Left lung (tissue), 10 donors: ENCODE data around the gene PRUNE1. TPM values are rescaled to one million over a fixed set of nuclear protein-coding genes. Genes with fewer than 3 reads are reported as not detected.
A peak's percentile ranks its signal among the peaks of the same experiment; 100 is the strongest.

Source experiments
- ATAC-seq: fragments of 200-7000 bp; cut with Tn5 transposase; one replicate; pipeline ENCODE4 v1.9.1; 2020; ENCODE audit warnings: moderate library complexity
- DNase-seq, 4 donors: peaks; one replicate each; pipeline ENCODE4 v3.0.0-alpha.2; 2013 to 2020
- H3K27ac ChIP-seq, 2 donors: fragments of 200-600 bp; sonication (generic) in 1 of 2; one replicate each; pipeline versions ENCODE4 v1.5.0 to v1.8.0; 2020 to 2021
- H3K27me3 ChIP-seq, 2 donors: fragments of 200-600 bp; sonication (generic) in 1 of 2; one replicate each; pipeline versions ENCODE4 v1.5.0 to v1.8.0; 2020 to 2021
- H3K36me3 ChIP-seq, 2 donors: fragments of 200-600 bp; sonication (generic) in 1 of 2; one replicate each; pipeline versions ENCODE4 v1.5.0 to v1.8.0; 2020 to 2021
- H3K4me1 ChIP-seq, 2 donors: fragments of 200-600 bp; one replicate each; pipeline ENCODE4 v1.8.0; 2021
- H3K4me3 ChIP-seq, 2 donors: fragments of 200-600 bp; sonication (generic) in 1 of 2; one replicate each; pipeline versions ENCODE4 v1.5.0 to v1.8.0; 2020 to 2021; ENCODE audit warnings: mild to moderate bottlenecking in 1 of 2
- H3K9me3 ChIP-seq, 2 donors: fragments of 200-600 bp; sonication (generic) in 1 of 2; one replicate each; pipeline versions ENCODE4 v1.5.0 to v1.8.0; 2020 to 2021
- intact Hi-C, 2 donors: fragments of 100-400 bp; cut with DNase I; formaldehyde crosslinking; loops; one replicate each; pipeline versions ENCODE4 v1.11.2 to v1.14.2; 2022
- polyA plus RNA-seq, 6 donors: library from polyadenylated mRNA; unstranded; fragments of 120-200 nt; gene quantifications; one replicate each; pipeline ENCODE4 v1.2.1, GENCODE V29; 2013; ENCODE audit not compliant: insufficient read length in 6 of 6
- total RNA-seq, 2 donors: library from RNA; stranded (reverse); fragmentation: NEBNext Ultra II Directional; extraction: Animal tissue kit (Norgen Biotek cat#: 25700); gene quantifications; one replicate each; pipeline ENCODE4 v1.2.1, GENCODE V29; 2021
- TF ChIP-seq, protein P1 (sequence below), 2 donors: fragments of 200-600 bp; sonication (generic) in 1 of 2; IDR thresholded peaks; one replicate each; pipeline versions ENCODE4 v1.5.0 to v1.8.0; 2021; ENCODE audit warnings: antibody characterized with exemption in 2 of 2
- donor health status: DM: no; HTN: yes; CAD: no.
- donor health status: DM: no; HTN: no; CAD: no.

The PRUNE1 gene
- total and polyA plus RNA-seq, 8 donors = 15.1 to 42.7 (median 38.6) TPM

DNA sequence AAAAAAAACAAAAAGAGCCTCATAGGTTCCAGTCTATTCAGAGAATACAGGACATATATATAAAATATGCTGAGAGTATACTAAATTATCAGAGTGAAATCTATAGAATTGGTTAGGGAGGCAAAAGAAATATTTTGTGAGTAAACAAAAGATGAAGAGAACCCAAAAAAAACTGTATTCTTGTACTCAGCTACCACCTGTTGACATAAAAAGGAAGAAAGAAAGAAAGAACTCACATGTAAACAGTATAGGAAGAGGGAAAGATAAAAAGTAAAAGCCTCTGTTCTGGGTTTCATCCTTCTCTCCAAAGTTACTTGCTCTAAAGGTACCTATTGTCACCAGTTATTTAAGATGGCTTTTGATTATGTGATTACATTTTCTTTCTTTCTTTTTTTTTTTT, 18.2 kb downstream of the PRUNE1 start:
- H3K9me3 ChIP-seq = no peaks in the 10 kb centered on the region
- ATAC-seq = no peak
- H3K4me3 ChIP-seq = no peak overlapping the region
- no peak for DNase-seq
- TF ChIP-seq, protein P1, sequence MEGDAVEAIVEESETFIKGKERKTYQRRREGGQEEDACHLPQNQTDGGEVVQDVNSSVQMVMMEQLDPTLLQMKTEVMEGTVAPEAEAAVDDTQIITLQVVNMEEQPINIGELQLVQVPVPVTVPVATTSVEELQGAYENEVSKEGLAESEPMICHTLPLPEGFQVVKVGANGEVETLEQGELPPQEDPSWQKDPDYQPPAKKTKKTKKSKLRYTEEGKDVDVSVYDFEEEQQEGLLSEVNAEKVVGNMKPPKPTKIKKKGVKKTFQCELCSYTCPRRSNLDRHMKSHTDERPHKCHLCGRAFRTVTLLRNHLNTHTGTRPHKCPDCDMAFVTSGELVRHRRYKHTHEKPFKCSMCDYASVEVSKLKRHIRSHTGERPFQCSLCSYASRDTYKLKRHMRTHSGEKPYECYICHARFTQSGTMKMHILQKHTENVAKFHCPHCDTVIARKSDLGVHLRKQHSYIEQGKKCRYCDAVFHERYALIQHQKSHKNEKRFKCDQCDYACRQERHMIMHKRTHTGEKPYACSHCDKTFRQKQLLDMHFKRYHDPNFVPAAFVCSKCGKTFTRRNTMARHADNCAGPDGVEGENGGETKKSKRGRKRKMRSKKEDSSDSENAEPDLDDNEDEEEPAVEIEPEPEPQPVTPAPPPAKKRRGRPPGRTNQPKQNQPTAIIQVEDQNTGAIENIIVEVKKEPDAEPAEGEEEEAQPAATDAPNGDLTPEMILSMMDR (IDR thresholded peaks at IDR 0.05) = no peak
- H3K4me1 ChIP-seq = peaks cover 2 to 6% of the 10 kb centered on the region in 2 donors
- H3K36me3 ChIP-seq = peaks cover 0 to 66% of the 10 kb centered on the region in 2 donors
- H3K27me3 ChIP-seq = no peaks in the 10 kb centered on the region
- no peak overlapping the region for H3K27ac ChIP-seq
- intact Hi-C loops = no loop called here

DNA sequence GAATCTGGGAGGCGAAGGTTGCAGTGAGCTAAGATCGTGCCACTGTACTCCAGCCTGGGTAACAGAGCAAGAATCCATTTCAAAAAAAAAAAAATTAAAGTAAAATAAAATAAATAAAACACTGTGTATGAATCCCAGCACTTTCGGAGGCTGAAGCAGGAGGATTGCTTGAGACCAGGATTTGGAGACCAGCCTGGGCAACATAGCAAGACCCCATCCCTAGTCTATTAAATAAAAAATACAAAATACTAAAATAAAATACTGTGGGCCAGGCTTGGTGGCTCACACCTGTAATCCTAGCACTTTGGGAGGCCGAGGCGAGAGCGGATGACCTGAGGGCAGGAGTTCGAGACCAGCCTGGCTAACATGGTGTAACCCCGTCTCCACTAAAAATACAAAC, 23.9 kb downstream of the PRUNE1 start:
- H3K4me3 ChIP-seq = no peak overlapping the region
- ATAC-seq = no peak
- TF ChIP-seq, protein P1 (IDR thresholded peaks at IDR 0.05) = no peak
- H3K27ac ChIP-seq = no peak overlapping the region
- no peak for DNase-seq
- no peaks in the 10 kb centered on the region for H3K27me3 ChIP-seq
- intact Hi-C loops = no loop called here
- H3K9me3 ChIP-seq = no peaks in the 10 kb centered on the region
- no peaks in the 10 kb centered on the region for H3K4me1 ChIP-seq
- peaks cover 0 to 71% of the 10 kb centered on the region in 2 donors for H3K36me3 ChIP-seq

DNA sequence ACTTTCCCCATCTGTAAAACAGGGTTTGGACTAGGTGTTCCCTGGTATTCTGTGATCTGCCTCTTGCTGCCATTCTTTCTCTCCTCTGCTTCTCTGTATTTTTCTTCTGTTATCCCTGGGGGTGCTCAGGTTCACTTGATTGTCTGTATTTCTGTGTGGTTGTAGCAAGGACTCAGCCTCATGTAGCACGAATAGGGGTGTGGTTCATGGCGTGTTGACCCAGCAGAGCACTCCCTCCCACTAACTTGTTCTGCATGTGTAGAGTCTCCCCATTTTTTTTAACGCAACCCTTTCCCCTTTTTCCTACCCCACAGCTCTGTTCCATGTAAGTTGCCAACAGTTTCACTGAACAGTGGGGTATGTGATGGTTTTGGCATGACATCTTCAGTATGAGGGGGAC, 26.9 kb downstream of the PRUNE1 start:
- TF ChIP-seq, protein P1 (IDR thresholded peaks at IDR 0.05) = no peak
- no peaks in the 10 kb centered on the region for H3K9me3 ChIP-seq
- intact Hi-C loops = no loop called here
- H3K36me3 ChIP-seq = peaks cover 0 to 42% of the 10 kb centered on the region in 2 donors
- DNase-seq (no peak), ATAC-seq (no peak)
- H3K27me3 ChIP-seq = no peaks in the 10 kb centered on the region
- no peaks in the 10 kb centered on the region for H3K4me1 ChIP-seq
- no peak overlapping the region for H3K27ac ChIP-seq
- H3K4me3 ChIP-seq = no peak overlapping the region

DNA sequence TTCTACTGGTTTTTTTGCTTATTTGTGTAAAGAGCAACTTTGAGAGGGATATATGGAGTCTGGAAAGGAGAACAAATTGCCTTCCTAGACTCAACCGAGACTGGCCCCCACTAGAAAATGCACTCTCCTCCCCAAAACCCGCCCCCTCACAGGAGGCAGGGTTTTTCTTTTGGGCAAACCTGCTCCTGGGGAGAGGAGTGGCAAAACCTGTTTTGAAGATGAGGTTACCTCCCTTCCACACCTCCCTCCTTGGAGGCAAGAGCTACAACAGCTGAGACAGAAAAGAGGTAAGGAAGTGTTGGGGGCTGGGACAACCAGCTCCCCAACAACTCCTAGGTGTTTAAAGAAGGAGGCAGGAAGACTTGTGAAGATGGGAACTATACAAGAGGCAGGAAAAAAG, 28.1 kb downstream of the PRUNE1 start, which contains the start of gene BNIPL:
TSS of gene BNIPL (plus strand) at position 231 of the 400 bp plus-strand sequence. CDS start at position 371, 140 bp downstream.
- DNase-seq = peak in 1 of 4 donors; percentile 58
- H3K4me1 ChIP-seq = no peaks in the 10 kb centered on the region
- no peaks in the 10 kb centered on the region for H3K27me3 ChIP-seq
- H3K27ac ChIP-seq = no peak within 1 kb of the TSS
- peak; percentile 86 for ATAC-seq
- peaks cover 0 to 31% of the 10 kb centered on the region in 2 donors for H3K36me3 ChIP-seq
- H3K9me3 ChIP-seq = no peaks in the 10 kb centered on the region
- intact Hi-C loops = no loop called here
- H3K4me3 ChIP-seq = no peak within 1 kb of the TSS
- TF ChIP-seq, protein P1 (IDR thresholded peaks at IDR 0.05) = no peak

DNA sequence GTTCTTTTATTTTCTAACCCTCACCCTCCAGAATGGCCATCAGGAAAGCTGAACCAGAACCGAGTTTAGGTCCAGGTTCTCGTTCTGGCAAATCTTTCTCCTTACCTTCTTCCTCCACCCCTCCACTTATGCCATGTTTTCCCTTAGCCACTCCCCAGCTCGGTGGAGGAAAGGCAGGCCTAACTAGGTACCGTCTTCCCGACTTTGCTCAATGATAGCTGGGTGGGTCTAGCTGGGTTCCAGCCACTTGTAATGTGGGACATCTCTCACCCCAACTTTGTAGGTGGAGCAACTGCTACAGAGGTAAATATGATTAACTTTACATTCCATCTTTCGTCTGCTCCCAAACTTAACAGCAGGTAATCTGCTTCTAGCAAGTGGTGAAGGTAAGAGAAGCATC, 28.8 kb downstream of the PRUNE1 start:
- ATAC-seq = peak; percentile 47
- Histone ChIP-seq H3K9me3 (no peaks in the 10 kb centered on the region), H3K4me3 (no peak overlapping the region), H3K4me1 (no peaks in the 10 kb centered on the region), H3K27me3 (no peaks in the 10 kb centered on the region), H3K36me3 (peaks cover 0 to 24% of the 10 kb centered on the region in 2 donors), H3K27ac (no peak overlapping the region)
- no peak for DNase-seq
- intact Hi-C loops = no loop called here
- TF ChIP-seq, protein P1 (IDR thresholded peaks at IDR 0.05) = no peak
